ENCODE results near the gene POLR1B.

DNA sequence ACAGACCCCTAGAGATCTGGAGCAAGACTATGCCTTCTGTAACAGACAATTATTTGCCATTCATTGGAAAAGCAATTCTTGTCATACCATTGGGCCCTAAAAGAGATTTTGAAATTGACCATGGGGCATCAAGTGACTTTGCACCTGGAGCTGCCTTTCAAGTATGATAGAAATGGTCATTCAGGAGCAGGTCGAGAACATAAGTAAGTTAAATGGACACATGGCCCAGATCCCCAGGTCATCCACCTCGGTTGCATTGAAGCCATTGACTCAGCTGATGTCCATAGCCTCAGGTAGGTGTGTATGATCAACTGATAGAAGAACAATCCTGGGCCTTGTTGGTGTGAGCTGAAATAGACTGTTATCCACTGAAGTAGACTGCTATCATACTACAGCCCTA, 61.5 kb downstream of the POLR1B start:
- TF ChIP-seq CTCF (IDR thresholded peaks at IDR 0.05; ENCODE audit: insufficient read depth, low read length, poor library complexity, severe bottlenecking) (no peak), EZH2phosphoT487 (conservative IDR thresholded peaks at IDR 0.05; ENCODE audit: low read length) (no peak)
